IPS-NIHi7 (cell line): ENCODE results near the gene CDH15.
"Not testable (repeated sequence)": the region's sequence is repeated elsewhere in the genome, so short reads cannot be mapped to it uniquely, and the experiment has no call there.

Experiments used
- DNase-seq: peaks from one replicate; pipeline ENCODE4 v3.0.0; 2012; ENCODE audit warnings: mixed read lengths; ENCODE audit errors: extremely low spot score

Gene CDH15

DNA sequence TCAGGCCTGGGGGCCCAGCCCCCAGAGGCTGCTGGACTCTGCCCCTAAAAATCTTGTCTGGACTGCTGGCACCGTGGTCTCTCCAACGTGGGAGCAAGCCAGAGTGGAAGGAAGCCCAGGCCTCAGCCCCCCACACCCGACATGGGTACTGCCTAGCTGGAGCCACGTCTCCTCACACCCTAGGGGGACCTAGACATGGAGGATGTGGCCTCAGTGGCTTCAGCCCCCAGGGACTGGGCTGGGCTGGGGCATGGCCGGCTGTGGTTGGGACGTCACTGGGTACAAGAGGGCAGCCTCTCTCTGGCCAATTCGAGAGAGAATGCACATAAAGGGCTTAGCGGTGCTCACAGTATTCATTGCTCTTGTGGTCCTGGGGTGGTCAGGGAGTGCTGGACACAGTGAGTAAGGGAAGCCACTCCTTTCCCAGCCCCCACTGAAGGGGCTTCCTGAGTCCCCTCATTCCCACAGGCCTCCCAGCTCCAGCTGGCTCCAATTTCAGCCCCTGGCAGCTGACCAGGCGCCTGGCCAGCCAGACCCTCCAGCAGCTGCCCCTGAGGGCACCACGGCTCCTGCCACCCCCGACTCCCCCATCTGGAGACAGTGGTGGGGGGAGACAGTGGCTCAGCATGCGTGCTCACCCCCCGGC lies 1.1 kb downstream of the CDH15 start:
- no peak for DNase-seq

DNA sequence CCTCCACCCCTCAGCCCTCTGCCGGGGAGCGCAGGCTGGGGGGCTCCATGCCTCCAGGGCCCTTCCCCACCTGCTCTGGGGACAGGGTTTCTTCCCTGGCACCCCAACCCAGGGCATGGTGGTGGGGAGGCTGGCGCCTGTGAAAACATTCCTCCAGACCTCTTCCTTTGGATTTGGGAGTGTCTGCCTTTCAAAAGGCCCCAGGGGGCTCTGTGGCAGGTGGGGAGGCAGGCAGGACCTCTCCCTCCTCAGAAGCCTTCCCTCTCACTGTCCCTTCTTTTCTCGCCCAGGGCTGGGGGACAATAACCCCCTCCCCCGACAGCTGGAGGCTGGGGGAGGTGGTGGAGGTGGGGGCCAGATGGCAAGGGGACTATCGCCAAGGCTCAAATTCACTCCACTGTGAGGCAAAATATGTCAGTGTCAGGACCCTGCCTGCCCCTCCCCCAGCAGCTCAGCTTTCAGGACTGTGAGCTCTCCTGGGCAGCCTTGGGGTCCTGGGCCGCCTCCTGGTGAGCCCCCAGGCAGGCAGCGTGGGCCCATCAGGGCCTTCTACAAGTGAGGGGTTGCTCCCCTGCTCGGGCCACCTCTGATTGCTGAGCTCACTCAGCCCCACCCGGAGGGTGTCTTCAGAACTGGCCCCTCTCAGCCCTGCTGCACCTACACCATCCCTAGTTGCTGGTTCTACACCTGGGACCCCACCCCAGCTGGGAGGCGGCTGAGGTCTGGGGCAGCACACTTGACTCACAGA lies 1.8 kb downstream of the CDH15 start:
- no peak for DNase-seq

DNA sequence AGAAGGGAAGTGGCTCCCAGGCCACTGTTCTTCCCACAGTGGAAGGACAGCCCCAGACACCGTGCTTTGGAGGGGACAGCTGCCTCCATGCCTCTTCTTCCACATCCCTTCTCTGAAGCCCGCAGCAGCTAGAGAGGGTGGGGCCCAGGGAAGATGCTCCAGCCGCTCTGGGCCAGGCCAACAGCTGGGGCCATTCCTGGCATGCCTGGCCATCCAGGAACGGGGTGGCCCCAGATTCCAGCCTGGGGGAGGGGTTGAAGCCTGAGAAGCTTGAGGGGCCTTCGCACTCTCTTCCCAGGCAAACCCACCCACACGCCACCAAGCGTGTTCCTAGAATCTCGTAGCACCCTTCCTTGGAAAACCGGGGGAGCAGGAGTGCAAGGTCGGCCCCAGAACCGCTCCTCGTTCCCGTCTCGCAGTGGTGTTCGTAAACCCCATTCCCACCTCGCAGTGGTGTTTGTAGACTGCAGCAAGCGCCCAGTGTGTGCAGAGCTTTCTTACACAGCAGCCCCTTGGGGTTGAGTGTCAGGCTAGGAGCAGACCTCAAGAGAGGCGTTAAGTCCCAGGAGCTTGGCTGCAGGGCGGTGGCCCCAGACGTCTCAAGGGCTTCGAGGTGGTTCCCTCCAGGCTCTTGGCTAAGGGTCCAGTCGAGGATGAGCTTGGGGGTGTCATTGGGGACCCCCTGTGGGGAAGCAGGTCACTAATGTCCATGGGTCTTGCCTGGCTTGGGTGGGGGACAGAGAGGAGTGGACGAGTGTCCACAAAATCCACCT lies 2.7 kb downstream of the CDH15 start:
- no peak for DNase-seq

DNA sequence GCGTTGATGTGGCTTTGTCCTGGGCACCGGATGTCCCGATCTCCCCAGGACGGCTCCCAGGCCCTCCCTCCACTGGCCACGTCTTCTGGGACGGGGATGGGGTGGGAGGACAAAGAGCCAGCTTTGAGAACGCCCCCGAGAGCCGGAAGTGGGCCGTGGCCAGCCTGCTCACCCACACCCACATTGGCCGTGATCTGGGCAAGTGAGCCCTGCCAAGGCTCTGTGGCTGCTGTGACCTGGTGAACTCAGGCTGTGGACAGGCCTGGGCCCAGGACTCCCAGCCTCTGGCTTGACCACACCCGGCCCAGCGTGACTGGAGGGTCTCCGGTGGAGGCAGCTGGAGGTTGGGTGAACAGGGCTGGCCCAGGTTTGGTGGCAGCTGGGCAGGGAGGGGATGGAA lies 3.3 kb downstream of the CDH15 start:
- no peak for DNase-seq

GRCh38 chr16:89175280-89176146 lies 4.0 kb downstream of the CDH15 start:
- no peak for DNase-seq

DNA sequence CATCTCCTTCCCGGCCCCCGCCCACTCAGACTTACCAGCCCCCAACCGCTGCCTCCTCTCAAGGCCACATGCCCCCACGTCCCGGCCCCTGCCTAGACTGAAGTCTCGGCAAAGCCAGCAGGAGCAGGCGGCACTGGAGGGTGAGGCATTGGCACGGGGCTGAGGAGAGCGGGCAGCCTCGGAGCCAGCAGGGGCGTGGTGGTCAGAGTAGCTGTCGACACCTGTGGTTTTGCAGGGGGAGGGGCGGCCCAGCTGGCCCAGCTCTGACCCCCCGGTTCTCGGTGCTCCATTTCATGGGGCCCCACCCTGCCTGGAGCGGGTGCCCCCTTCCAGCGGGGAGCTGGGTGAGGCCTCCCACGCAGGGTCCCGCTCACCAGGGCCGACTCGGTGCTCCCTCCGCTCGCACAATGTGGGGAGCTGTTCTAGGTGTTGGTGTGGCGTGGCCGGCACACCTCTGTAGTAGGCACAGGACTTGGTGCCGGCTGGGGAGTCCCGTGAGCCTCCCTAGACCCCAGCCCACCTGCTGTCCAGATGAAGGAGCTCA lies 4.7 kb downstream of the CDH15 start:
- no peak for DNase-seq

GRCh38 chr16:89176717-89177116 lies 5.2 kb downstream of the CDH15 start:
- DNase-seq: no peak

GRCh38 chr16:89177501-89177900 lies 6.0 kb downstream of the CDH15 start:
- DNase-seq: no peak

DNA sequence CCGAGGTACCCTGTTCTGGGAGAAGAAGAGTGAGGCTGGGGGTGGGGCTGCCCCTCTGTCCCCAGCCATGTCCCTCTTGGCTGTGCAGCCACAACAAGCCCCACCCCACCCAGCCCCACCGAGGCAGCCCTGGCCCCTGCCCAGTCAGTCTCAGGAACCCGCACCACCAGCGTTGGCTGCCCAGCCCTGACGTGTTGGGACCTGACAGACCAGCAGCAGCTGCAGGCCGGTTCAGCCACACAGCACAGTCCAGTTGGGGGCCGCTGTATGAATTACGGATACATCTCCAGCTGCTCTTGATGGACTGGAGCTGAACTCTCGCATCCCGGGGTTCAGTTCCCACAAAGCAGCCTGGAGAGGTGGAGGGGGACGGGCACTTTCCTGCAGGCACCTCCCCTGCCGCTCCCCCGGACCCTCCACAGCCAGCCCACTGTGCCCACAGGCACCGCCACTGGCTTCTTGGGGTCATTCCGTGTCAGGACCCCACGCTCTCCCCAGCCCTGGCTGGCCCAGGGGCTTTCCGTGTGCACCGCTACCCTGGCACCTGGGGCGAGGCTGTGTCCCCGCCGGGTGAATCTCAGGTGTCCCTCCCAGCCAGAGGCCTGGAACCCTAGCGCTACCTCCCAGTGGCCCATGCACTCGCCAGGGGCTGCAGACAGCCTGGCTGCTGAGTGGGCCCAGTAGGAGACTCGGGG lies 7.1 kb downstream of the CDH15 start:
- DNase-seq: no peak

GRCh38 chr16:89179148-89179484 lies 7.6 kb downstream of the CDH15 start:
- no peak for DNase-seq

DNA sequence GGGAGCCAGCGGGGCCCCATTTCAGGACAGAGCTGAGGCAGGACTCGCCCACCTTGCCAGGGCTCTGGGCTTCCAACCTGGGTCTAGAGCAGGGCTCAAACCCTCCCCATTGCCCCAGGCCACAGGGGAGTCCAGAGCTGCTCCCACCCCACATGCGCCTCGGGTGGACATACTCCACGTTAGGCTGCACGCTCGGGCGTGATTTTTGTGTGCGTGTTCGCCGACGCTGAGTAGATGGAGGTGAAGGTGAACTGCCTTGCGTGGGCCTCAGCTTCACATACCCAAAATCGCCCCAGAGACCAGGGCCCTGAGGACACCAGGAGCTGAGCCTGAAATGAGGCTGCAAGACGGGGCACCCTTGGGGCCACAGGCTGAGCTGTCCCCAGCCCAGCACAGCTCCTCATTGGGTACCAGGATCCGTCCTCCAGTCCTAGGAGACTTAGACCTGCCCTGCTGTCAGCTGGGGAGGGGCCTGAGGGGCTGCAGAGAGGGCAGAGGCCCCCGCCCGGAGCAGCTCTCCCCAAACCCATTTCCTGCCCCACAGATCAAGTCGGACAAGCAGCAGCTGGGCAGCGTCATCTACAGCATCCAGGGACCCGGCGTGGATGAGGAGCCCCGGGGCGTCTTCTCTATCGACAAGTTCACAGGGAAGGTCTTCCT lies 8.2 kb downstream of the CDH15 start:
- DNase-seq: no peak

DNA sequence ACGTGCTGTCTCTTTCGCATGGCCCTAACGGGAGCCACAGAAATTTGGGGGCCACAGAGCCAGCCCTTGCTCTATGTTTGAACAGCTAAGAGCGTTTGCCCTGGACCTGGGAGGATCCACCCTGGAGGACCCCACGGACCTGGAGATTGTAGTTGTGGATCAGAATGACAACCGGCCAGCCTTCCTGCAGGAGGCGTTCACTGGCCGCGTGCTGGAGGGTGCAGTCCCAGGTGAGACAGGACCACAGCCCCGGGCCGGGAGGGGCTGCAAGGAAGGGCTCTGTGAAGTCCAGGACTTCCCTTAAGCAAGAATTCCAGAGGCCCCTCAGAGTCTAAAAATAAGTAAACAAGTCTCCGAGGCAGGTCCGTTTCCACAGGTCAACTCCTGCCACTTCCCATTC lies 11.9 kb downstream of the CDH15 start:
- DNase-seq: no peak

- DNase-seq: no peak
These were observed 12.6 kb downstream of the CDH15 start for GRCh38 chr16:89183975-89184676.

DNA sequence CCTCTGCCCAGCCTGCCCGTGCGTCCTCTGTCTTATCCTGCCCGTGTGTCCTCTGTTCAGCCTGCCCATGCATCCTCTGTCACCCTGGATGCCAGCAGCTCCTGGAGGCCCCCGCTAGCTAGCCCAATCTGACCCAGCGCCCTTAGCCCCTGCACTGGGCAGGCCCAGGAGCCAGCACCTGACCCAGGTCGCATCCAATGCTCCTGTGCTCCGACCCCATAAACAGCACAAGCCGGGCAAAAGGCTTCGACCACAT lies 13.1 kb downstream of the CDH15 start:
- no peak for DNase-seq

DNA sequence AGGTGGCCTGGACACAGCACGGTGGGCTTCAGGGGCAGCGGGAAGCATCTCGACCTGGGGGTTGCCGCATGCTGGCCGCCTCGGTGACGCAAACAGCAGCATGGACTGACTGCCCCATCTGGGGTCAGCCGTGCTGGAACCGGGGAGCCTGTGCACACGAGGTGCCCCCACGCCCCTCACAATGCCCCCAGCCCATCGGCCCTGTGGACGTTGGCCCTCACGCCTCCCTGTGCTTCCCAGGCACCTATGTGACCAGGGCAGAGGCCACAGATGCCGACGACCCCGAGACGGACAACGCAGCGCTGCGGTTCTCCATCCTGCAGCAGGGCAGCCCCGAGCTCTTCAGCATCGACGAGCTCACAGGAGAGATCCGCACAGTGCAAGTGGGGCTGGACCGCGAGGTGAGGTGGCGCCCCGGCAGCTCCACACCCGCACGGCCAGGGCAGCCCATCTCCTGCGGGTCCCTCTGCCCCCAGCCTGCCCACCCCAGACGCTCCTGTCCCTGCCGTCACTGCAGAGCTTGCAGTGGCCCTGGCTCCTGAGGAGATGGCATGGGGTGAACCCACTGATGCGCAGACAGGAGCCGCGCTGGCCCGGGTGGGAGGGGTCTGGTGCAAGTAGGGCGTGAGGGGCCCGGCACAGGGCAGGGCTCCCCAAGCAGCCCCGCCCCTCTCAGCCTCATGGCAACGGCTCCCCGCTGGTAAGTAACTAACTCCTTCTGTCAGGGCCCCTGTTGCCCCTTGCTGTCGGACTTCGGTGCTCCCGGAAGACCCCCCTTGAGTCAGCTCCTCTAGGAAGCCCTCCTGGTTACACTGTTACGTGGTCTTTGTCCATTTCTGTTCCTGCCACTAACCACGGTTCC lies 13.6 kb downstream of the CDH15 start:
- no peak for DNase-seq

- DNase-seq: not testable (repeated sequence)
These were observed 14.5 kb downstream of the CDH15 start for GRCh38 chr16:89185887-89186592.

DNA sequence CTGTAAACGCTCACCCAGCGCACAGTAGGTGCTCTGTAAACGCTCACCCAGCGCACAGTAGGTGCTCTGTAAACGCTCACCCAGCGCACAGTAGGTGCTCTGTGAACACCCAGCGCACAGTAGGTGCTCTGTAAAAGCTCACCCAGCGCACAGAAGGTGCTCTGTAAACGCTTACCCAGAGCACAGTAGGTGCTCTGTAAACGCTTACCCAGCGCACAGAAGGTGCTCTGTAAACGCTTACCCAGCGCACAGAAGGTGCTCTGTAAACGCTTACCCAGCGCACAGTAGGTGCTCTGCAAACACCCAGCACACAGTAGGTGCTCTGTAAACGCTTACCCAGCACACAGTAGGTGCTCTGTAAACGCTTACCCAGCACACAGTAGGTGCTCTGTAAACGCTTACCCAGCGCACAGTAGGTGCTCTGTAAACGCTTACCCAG lies 15.1 kb downstream of the CDH15 start:
- not testable (repeated sequence) for DNase-seq

DNA sequence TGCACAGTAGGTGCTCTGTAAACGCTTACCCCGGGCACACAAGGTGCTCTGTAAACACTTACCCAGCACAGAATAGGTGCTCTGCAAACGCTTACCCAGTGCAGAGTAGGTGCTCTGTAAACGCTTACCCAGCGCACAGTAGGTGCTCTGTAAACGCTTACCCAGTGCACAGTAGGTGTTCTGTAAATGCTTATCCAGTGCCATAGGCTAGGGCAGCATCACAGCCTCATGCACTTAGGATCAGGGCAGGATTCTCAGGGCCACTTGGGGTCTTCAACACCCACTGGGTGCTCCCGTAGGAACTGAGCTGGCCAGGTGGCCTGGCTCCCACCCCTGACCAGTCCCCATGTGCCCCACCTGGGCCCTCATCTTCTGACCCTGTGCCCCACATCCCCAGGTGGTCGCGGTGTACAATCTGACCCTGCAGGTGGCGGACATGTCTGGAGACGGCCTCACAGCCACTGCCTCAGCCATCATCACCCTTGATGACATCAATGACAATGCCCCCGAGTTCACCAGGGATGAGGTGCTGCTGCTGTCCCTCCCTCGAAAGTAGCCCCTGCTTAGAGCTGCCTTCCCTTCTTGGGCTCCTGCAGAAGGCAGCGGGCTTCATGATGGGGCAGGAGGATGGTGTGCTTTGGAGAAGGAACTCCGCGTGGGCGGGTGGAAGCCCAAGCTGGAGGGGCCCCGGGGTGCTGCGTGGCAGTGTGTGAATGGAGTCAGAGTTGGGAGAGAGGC lies 15.7 kb downstream of the CDH15 start:
- no peak for DNase-seq
